Central memory CD8-positive, alpha-beta T cell (primary cell): Measurements from ENCODE around the gene DTX4.

Experiments
- ATAC-seq: fragments of 150-1000 bp; cut with Tn5 transposase; replicated peaks from 2 replicates; pipeline ENCODE4 v1.10.0; 2022; ENCODE audit warnings: mild to moderate bottlenecking, moderate FRiP score, moderate number of reproducible peaks; ENCODE audit not compliant: poor library complexity, severe bottlenecking; ENCODE audit errors: extremely low read depth
- DNase-seq, 2 donors: peaks; one replicate each; pipeline ENCODE4 v3.0.0; 2021; ENCODE audit warnings: low spot score in 2 of 2
- H3K27ac Mint-ChIP-seq: one replicate; pipeline ENCODE4 v1.8.0; 2022; ENCODE audit warnings: low read depth, mild to moderate bottlenecking, moderate library complexity, mixed read lengths
- H3K27me3 Mint-ChIP-seq: one replicate; pipeline ENCODE4 v1.8.0; 2022; ENCODE audit warnings: mixed read lengths
- H3K36me3 Mint-ChIP-seq: one replicate; pipeline ENCODE4 v1.8.0; 2022; ENCODE audit warnings: mild to moderate bottlenecking, moderate library complexity, mixed read lengths; ENCODE audit not compliant: insufficient read depth
- H3K4me1 Mint-ChIP-seq: one replicate; pipeline ENCODE4 v1.8.0; 2022; ENCODE audit warnings: mixed read lengths
- H3K4me3 Mint-ChIP-seq: one replicate; pipeline ENCODE4 v1.8.0; 2022; ENCODE audit warnings: mild to moderate bottlenecking, moderate library complexity, mixed read lengths
- H3K9me3 Mint-ChIP-seq: one replicate; pipeline ENCODE4 v1.8.0; 2022; ENCODE audit warnings: mixed read lengths

The DTX4 gene

DNA sequence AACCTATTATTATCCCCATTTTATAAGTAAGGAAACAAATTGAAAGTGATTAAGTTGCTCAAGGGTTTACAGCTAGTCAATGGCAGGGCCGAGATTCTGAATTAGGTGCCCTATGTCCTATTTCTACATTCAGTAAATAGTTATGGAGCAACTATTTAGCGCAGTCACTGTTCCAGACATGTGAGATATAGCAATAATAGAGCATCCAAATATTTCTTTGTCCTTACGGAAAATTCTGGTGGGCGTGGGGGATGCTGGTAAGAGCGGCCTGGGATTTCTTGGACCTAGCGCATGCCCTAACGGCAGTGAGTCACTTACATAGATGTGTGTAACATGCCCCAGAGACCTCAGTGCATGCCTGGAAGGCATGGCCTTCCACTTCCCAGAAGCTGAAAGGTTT lies 4.4 kb downstream of the DTX4 start:
- ATAC-seq (no peak), DNase-seq (no peak)
- H3K27me3 Mint-ChIP-seq: peaks cover 8% of the 10 kb centered on the region
- peaks cover 6% of the 10 kb centered on the region for H3K36me3 Mint-ChIP-seq
- H3K27ac Mint-ChIP-seq: no peak overlapping the region
- H3K4me1 Mint-ChIP-seq: peaks cover 13% of the 10 kb centered on the region
- no peak overlapping the region for H3K4me3 Mint-ChIP-seq
- H3K9me3 Mint-ChIP-seq: no peaks in the 10 kb centered on the region

DNA sequence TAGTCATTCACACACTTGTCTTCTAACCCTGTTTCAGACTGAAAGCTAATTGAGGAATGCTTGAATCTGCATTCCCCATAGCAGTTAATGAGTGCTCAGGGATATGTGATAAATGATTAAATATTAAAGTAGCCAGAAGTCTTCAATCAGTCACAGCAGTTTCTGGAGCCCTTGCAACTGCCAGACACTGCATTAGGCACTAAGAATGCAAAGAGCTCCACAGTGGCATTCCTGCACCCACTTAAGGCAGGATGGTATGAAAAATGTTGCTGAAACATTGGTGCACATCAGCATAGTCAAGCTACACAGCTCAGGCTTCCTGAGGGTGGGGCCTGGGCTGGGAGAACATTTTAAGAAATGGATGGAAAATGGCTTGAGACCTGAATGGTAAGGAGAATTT lies 6.5 kb downstream of the DTX4 start:
- no peaks in the 10 kb centered on the region for H3K9me3 Mint-ChIP-seq
- H3K4me1 Mint-ChIP-seq: peaks cover 4% of the 10 kb centered on the region

DNA sequence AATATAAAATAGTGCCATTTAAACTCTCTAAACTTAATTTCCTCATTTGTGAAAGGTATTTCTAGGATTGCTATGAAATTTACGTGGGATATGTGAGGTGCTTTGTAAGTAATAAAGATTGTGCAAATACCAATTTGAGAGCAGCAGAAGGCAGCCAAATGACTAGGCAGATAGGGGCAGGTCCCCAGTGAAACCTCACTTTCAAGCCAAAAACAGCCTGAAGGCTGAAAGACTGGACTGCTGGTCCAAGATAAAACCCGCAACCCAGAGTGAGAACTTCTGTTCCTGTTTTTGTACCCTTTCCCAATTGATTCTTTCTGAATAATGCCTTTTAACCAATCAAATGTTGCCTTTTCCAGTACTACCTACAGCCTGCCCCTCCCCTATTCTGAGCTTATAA lies 7.2 kb downstream of the DTX4 start:
- H3K4me1 Mint-ChIP-seq: peaks cover under 1% of the 10 kb centered on the region
- no peak overlapping the region for H3K27ac Mint-ChIP-seq
- no peaks in the 10 kb centered on the region for H3K27me3 Mint-ChIP-seq
- H3K9me3 Mint-ChIP-seq: no peaks in the 10 kb centered on the region
- ATAC-seq (no peak), DNase-seq (no peak)
- H3K4me3 Mint-ChIP-seq: no peak overlapping the region
- H3K36me3 Mint-ChIP-seq: no peaks in the 10 kb centered on the region

More for the DNA sequence above, 6.5 kb downstream of the DTX4 start:
- Mint-ChIP-seq H3K27ac (no peak overlapping the region), H3K4me3 (no peak overlapping the region), H3K36me3 (peaks cover 1% of the 10 kb centered on the region), H3K27me3 (peaks cover under 1% of the 10 kb centered on the region)
- ATAC-seq (no peak), DNase-seq (no peak)

DNA sequence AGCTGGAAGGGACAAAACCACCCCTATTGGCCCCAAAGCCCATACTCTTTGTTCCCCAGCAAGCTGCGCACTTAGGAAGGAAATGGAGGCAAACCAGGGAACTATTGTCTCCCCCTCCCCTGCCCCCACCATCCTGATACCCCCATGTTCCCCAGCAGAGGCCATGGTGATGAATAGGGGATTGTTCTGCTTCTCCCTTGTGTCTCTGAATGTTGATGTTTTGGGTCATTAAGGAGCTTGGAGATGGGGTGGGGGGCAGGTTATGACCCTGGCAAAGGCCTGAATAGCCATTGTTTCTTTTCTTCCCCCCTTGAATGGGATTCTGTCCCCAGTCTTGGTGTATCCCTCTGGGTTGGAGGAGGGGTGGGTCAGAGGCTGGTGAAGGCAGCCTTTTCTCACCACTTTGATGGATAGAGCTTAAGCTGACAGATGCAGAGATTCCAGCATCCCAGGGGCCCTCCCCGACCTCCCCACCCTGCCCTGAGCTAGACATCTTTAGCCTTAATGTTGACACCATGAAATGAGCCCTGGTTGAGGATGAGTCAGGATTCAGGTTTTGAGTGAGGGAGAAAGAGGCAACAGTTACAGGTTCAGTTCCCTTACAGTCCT lies 8.3 kb downstream of the DTX4 start:
- DNase-seq (no peak), ATAC-seq (no peak)
- H3K4me1 Mint-ChIP-seq: no peaks in the 10 kb centered on the region
- no peaks in the 10 kb centered on the region for H3K36me3 Mint-ChIP-seq
- no peaks in the 10 kb centered on the region for H3K9me3 Mint-ChIP-seq
- H3K4me3 Mint-ChIP-seq: no peak overlapping the region
- H3K27ac Mint-ChIP-seq: no peak overlapping the region
- H3K27me3 Mint-ChIP-seq: no peaks in the 10 kb centered on the region

DNA sequence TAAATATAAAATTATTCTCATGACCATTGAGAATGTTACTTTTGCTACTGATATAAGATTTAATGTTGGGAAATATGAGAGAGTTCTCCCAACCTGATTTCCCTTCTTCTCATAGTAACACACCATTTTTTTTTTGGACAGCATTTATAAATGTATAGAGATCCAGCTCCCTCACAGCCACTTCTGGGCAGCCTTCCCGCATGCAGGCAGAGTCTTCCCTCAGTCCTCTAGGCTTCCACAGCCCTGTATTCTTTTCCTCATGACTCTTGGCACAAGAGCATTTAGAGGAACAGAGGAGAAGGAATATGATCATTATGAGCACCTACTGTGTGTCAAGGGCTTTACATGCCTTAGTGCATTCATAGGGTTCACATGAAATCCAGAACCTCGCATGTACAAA lies 9.0 kb downstream of the DTX4 start:
- DNase-seq: no peak
- ATAC-seq: no peak
- H3K27ac Mint-ChIP-seq: no peak overlapping the region
- H3K9me3 Mint-ChIP-seq: no peaks in the 10 kb centered on the region
- no peaks in the 10 kb centered on the region for H3K36me3 Mint-ChIP-seq
- H3K4me3 Mint-ChIP-seq: no peak overlapping the region
- H3K4me1 Mint-ChIP-seq: no peaks in the 10 kb centered on the region
- H3K27me3 Mint-ChIP-seq: no peaks in the 10 kb centered on the region

DNA sequence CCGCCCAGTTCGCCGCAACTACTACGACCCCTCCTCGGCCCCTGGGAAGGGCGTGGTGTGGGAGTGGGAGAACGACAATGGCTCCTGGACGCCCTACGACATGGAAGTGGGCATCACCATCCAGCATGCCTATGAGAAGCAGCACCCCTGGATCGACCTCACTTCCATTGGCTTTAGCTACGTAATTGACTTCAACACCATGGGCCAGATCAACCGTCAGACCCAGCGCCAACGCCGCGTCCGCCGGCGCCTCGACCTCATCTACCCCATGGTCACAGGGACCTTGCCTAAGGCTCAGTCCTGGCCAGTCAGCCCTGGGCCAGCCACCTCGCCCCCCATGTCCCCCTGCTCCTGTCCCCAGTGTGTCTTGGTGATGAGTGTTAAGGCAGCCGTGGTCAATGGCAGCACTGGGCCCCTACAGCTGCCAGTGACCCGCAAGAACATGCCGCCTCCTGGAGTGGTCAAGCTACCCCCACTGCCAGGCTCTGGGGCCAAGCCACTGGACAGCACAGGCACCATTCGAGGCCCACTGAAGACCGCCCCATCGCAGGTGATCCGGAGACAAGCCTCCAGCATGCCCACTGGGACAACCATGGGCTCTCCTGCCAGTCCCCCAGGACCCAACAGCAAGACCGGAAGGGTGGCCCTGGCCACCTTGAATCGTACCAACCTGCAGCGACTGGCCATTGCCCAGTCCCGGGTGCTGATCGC lies 10.0 kb downstream of the DTX4 start:
- Mint-ChIP-seq H3K9me3 (no peaks in the 10 kb centered on the region), H3K36me3 (no peaks in the 10 kb centered on the region), H3K4me3 (no peak overlapping the region), H3K4me1 (no peaks in the 10 kb centered on the region), H3K27ac (no peak overlapping the region), H3K27me3 (no peaks in the 10 kb centered on the region)
- ATAC-seq (no peak), DNase-seq (no peak)

DNA sequence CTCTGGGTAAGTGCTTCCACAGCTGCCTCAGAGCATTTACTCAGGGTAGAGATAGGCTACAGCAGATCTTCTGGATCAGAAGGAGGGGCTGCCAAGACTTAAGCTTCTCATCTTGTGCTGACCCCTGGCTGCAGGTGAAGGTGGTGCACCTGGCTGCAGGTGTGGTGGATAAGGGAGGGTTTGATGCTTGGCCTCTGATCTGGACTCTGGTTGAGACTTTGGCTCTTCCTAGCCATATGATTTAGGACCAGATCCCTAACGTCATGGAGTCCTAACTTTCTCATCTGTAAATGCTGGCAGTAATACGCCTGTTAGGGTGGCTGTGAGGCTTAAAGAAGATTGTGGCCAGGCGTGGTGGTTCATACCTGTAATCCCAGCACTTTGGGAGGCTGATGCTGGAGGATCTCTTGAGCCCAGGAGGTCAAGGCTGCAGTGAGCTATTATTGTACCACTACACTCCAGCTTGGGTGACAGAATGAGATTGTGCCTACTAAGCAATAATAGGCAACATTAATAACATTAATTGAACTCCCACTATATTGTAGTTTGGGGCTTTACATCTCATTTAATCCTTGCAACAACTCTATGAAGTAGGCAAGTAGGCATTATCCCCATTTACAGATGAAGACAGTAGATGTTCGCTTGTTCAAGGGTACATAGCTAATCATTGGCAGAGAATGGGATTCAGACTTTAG lies 10.7 kb downstream of the DTX4 start:
- H3K9me3 Mint-ChIP-seq: no peaks in the 10 kb centered on the region
- no peak overlapping the region for H3K27ac Mint-ChIP-seq
- H3K36me3 Mint-ChIP-seq: no peaks in the 10 kb centered on the region
- no peak overlapping the region for H3K4me3 Mint-ChIP-seq
- ATAC-seq (no peak), DNase-seq (no peak)
- H3K27me3 Mint-ChIP-seq: no peaks in the 10 kb centered on the region
- no peaks in the 10 kb centered on the region for H3K4me1 Mint-ChIP-seq

DNA sequence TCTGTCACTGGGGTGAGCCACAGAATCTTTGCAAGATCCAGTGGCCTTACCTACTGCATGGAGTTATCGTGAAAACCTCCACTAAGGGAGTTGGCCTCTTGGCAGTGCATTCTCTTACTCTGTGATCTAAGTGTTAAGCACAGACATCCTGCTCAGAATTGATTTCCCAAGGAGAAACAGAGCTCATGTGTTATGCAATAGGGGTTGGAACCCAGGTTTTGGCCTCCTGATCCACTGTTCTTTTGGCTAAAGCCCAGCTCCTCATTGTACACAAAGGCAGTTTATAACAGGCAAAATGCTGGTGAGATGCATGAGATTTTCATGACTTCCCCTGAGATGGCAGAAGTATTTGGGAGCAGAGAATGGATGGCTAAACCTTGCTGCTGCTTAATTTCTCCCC lies 11.8 kb downstream of the DTX4 start:
- Mint-ChIP-seq H3K9me3 (no peaks in the 10 kb centered on the region), H3K4me1 (no peaks in the 10 kb centered on the region), H3K4me3 (no peak overlapping the region), H3K36me3 (no peaks in the 10 kb centered on the region), H3K27me3 (no peaks in the 10 kb centered on the region), H3K27ac (no peak overlapping the region)
- ATAC-seq (no peak), DNase-seq (no peak)

DNA sequence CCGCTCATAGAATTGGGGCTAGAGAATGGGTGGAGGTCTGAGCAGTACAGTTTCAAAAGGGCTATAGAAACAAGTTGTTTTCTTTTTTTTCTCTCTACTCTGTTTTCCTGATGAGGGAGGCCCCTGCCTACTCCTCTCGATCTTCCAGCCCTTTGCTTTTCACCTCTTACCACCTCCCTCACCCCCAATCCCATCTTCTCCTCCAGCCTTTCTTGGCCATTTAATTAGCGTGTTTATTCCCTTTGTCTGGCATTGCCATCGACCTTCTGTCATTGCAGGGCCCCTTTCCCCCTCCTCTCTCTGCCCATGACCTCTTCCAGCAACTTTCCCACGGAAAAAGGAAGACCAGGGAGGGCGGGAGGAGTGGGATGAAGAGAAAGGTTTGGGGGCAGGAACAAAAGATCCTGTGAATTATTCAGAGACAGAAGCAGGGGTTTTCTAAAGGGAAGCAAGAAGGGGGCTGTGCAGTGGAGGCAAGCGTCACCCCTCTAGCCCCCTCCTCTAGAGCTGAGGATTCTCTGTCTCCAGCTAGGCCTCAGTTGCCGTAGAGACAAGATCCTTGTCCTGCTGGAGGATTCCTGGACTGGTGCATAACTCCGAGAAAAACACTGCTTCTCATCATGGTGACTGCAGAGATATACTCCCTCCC lies 12.9 kb downstream of the DTX4 start:
- Mint-ChIP-seq H3K9me3 (no peaks in the 10 kb centered on the region), H3K27ac (no peak overlapping the region), H3K27me3 (no peaks in the 10 kb centered on the region), H3K36me3 (peaks cover 3% of the 10 kb centered on the region), H3K4me1 (no peaks in the 10 kb centered on the region), H3K4me3 (no peak overlapping the region)
- DNase-seq (no peak), ATAC-seq (no peak)

DNA sequence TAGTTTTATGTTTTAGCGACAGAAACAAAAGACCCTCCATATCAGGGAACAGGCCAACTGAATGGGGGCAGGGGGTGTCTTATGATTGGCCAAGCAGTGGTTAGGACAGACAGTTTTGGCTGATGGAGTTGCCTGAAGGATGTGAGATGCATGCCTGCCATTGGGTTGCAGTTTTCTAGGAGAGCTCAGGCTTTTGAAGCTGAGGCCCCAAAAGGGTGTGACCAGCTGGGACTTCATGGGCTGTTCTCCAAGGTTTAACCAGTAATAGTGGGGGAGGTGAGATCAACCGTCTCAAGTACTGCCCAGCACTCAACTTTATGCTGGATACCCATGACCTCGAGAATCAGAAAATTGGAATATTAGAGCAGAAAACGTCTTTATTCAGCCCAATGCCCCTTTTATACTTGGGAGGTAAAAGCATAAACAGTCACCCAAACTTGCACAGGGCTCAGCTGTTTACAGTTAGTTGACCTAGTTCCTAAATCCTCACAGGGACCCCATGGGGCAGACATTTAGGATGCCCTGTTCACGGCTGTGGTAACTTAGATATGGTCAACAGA lies 13.5 kb downstream of the DTX4 start:
- Mint-ChIP-seq H3K27ac (no peak overlapping the region), H3K4me1 (no peaks in the 10 kb centered on the region), H3K4me3 (no peak overlapping the region), H3K27me3 (no peaks in the 10 kb centered on the region), H3K36me3 (peaks cover 3% of the 10 kb centered on the region), H3K9me3 (no peaks in the 10 kb centered on the region)
- ATAC-seq (no peak), DNase-seq (no peak)

DNA sequence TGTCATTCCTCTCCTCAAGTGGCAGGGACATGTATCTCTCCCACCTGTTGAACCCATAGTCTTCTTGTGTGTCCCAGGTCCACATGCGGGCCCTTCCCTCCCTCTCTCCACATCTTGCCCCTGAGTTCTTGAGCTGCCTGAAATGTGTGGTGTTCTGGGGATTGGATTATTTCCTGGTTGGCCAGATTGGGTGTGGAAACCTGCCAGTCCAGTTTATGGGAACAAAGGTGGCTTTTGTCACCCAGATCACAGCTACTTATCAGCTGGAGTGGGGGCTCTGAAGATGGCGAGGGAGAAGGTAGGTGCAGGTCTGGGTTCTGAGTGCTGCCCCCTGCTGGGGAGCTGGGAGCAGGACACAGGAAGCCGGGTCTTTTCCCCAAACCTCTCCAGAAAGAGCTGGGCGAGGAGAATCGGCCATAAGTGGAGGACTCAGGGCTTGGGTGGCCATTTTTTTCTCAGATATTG lies 14.2 kb downstream of the DTX4 start:
- Mint-ChIP-seq H3K4me3 (no peak overlapping the region), H3K36me3 (peaks cover 3% of the 10 kb centered on the region), H3K9me3 (no peaks in the 10 kb centered on the region), H3K27ac (no peak overlapping the region), H3K4me1 (no peaks in the 10 kb centered on the region), H3K27me3 (no peaks in the 10 kb centered on the region)
- peak; percentile 46 for ATAC-seq
- DNase-seq: no peak

DNA sequence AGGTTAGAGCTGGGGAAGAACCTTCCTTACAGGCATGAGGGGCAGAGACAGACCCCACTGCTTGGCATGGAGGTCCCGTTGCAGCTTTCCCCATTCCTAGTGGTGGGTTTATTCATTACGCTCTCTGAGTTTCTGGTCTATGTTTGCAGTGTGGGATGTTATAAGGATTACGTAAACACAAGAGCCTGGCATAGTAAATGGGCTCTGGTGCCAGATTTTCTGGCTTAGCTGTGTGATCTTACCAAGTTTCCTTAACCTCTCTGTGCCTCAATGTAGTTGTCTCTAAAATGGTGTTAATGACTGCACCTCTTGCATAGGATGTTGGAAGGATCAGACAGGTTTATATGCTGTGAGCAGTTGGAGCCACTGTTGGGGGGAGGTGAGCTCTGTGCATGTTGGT lies 15.1 kb downstream of the DTX4 start:
- DNase-seq (no peak), ATAC-seq (no peak)
- Mint-ChIP-seq H3K4me3 (no peak overlapping the region), H3K4me1 (no peaks in the 10 kb centered on the region), H3K9me3 (no peaks in the 10 kb centered on the region), H3K27ac (no peak overlapping the region), H3K27me3 (no peaks in the 10 kb centered on the region), H3K36me3 (peaks cover 3% of the 10 kb centered on the region)
